ENCODE data around the gene R3HDML. TPM values are rescaled to one million over a fixed set of nuclear protein-coding genes. Genes with fewer than 3 reads are reported as not detected.
"Not testable (repeated sequence)": the region's sequence is repeated elsewhere in the genome, so short reads cannot be mapped to it uniquely, and the experiment has no call there.

R3HDML gene, protein sequence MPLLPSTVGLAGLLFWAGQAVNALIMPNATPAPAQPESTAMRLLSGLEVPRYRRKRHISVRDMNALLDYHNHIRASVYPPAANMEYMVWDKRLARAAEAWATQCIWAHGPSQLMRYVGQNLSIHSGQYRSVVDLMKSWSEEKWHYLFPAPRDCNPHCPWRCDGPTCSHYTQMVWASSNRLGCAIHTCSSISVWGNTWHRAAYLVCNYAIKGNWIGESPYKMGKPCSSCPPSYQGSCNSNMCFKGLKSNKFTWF
- polyA plus RNA-seq = not detected

- peak within 1 kb of the TSS in 1 of 4 donors; percentile 5 for H3K4me3 Mint-ChIP-seq
- no peaks in the 10 kb centered on the region for H3K36me3 Mint-ChIP-seq
- H3K27ac Mint-ChIP-seq = peak within 1 kb of the TSS in 1 of 3 donors; percentile 14
- H3K4me1 Mint-ChIP-seq = no peaks in the 10 kb centered on the region
- H3K27me3 Mint-ChIP-seq = peaks cover 7% of the 10 kb centered on the region
- no peaks in the 10 kb centered on the region for H3K9me3 Mint-ChIP-seq
Measured at GRCh38 chr20:44336725-44337380, at the start of gene R3HDML. Gene R3HDML, plus strand, starts transcription at chr20:44337043. Its CDS starts 115 bp downstream, at chr20:44337158.

DNA sequence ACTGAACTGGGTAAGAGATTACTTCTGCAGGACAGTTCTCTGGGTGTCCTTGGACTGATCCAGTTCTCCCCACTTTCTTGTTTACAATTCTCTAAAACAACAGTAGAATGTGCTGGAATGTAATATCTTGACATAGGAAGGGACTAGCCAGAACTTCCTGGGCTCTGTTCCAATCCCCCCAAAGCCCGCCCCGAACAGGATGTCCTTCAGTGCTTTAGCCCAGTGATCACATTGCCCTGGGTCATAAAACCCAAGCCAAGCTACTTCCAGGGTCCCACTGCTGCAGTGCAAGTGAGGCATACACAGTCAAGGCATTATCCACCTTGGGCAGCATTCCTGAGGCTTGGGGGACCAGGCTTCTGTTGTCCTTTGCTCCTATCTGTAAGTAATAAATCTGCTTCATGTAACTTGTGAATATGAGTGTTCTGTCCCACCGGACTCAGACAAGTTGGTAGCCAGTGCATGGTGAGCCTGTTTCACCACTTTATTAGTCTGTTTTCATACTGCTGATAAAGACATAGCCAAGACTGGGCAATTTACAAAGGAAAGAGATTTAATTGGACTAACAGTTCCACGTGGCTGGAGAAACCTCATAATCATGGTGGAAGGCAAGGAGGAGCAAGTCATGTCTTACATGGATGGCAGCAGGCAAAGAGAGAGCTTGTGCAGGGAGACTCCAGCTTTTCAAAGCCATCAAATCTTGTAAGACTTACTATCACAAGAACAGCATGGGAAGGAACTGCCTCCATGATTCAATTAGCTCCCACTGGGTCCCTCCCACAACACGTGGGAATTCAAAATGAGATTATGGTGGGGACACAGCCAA is 49.4 kb upstream of the R3HDML start:
- H3K4me1 Mint-ChIP-seq = peaks cover 0 to 3% (median 2%) of the 10 kb centered on the region in 3 donors
- H3K36me3 Mint-ChIP-seq = peaks cover 10% of the 10 kb centered on the region
- peaks cover 0 to 2% (median 2%) of the 10 kb centered on the region in 3 donors for H3K9me3 Mint-ChIP-seq
- H3K4me3 Mint-ChIP-seq = no peak overlapping the region
- H3K27ac Mint-ChIP-seq = peak overlapping the region in 1 of 3 donors; percentile 48
- H3K27me3 Mint-ChIP-seq = no peaks in the 10 kb centered on the region

DNA sequence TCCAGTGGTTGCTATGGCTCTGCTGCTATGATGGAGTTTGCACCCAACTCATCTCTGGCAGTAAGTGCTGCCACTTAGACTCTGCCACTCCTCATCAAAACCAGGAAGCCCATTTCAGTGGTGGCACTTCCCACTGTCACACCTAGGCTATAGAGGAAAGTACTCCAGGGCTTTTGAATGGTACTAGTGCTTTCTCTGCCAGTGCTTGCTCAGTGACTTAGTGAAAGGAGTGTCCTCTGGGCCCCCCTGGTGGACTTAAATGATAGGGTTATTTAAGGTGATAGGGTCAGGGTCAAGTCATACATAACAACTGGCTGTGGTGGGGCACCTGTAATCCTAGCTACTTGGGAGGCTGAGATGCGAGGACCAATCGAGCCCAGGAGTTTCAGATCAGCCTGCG is 48.6 kb upstream of the R3HDML start:
- Mint-ChIP-seq H3K27ac (peak overlapping the region in 1 of 3 donors; percentile 48), H3K4me3 (no peak overlapping the region), H3K4me1 (peaks cover 0 to 3% (median 2%) of the 10 kb centered on the region in 3 donors), H3K9me3 (peaks cover 0 to 2% (median 2%) of the 10 kb centered on the region in 3 donors), H3K36me3 (peaks cover 8% of the 10 kb centered on the region), H3K27me3 (no peaks in the 10 kb centered on the region)

DNA sequence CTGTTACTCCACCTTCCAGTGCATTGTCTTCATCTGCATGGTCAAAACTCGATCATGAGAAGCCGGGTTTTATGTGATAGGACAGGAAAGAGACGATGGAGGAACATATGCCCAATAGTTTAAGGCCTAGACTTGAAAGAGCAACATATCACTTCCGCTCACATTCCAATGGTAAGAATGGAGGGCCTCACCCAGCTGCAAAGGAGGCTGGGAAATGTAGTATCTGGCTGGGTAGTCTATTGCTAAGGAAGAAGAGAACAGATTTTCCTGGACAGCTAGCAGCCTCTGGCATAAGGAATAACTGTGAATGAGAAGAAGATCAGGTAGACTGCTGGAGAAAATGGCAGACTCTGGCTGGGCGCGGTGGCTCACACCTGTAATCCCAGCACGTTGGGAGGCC is 45.1 kb upstream of the R3HDML start:
- peaks cover 0 to 3% (median 2%) of the 10 kb centered on the region in 3 donors for H3K4me1 Mint-ChIP-seq
- H3K9me3 Mint-ChIP-seq = peaks cover 0 to 2% (median 0%) of the 10 kb centered on the region in 3 donors
- H3K27me3 Mint-ChIP-seq = no peaks in the 10 kb centered on the region

GRCh38 chr20:44296011-44296410 is 40.8 kb upstream of the R3HDML start:
- H3K27ac Mint-ChIP-seq = no peak overlapping the region

More for the DNA sequence above, 45.1 kb upstream of the R3HDML start:
- Mint-ChIP-seq H3K36me3 (peaks cover 9% of the 10 kb centered on the region), H3K4me3 (no peak overlapping the region), H3K27ac (no peak overlapping the region)

DNA sequence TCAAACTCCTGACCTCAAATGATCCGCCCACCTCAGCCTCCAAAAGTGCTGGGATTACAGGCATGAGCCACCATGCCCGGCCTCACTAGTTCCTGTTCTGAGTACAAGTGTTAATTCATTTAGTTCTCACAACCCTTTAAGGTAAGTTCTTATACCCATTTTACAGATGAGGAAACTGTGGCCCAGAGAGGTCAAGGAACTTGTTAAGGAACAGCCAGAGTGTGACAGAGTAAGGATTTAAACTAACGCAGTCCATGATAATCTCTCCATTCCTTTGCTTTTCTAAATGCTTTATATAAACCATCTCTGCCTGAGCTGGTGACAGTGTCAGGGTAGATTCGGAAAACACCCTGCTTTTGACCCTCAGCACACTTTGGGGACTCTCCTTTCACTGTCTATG is 39.1 kb upstream of the R3HDML start:
- Mint-ChIP-seq H3K4me1 (peaks cover 0 to 1% (median 0%) of the 10 kb centered on the region in 3 donors), H3K4me3 (no peak overlapping the region), H3K9me3 (peaks cover 0 to 4% (median 0%) of the 10 kb centered on the region in 3 donors), H3K27ac (no peak overlapping the region), H3K36me3 (peaks cover 13% of the 10 kb centered on the region), H3K27me3 (no peaks in the 10 kb centered on the region)

More at GRCh38 chr20:44296011-44296410, 40.8 kb upstream of the R3HDML start:
- no peaks in the 10 kb centered on the region for H3K27me3 Mint-ChIP-seq
- no peak overlapping the region for H3K4me3 Mint-ChIP-seq
- peaks cover 0 to under 1% (median 0%) of the 10 kb centered on the region in 3 donors for H3K9me3 Mint-ChIP-seq
- H3K36me3 Mint-ChIP-seq = peaks cover 13% of the 10 kb centered on the region
- H3K4me1 Mint-ChIP-seq = peaks cover 0 to 2% (median 0%) of the 10 kb centered on the region in 3 donors

GRCh38 chr20:44299011-44299535 is 37.8 kb upstream of the R3HDML start:
- not testable (repeated sequence) for H3K27ac Mint-ChIP-seq, H3K27me3 Mint-ChIP-seq, H3K4me3 Mint-ChIP-seq, H3K9me3 Mint-ChIP-seq, H3K4me1 Mint-ChIP-seq
- H3K36me3 Mint-ChIP-seq = peaks cover 14% of the 10 kb centered on the region

DNA sequence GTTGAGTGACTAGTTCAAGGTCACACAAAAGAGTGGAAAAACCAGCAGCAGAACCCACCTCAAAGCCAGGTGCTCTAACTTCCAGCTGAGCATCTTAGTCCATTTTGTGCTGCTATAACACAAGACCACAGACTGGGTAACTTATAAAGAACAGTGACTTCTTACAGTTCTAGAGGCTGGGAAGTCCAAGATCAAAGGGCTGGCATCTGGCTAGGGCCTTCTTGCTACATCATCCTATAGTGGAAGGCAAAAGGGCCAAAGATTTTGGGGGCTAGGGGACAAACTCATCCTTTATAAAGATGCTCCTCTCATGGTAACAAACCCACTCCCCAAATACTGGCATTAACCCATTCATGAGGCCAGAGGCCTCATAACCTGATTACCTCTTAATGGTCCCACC is 35.6 kb upstream of the R3HDML start:
- H3K36me3 Mint-ChIP-seq = peaks cover 12% of the 10 kb centered on the region
- peaks cover 0 to 2% (median 0%) of the 10 kb centered on the region in 3 donors for H3K4me1 Mint-ChIP-seq
- H3K27me3 Mint-ChIP-seq = no peaks in the 10 kb centered on the region
- no peak overlapping the region for H3K27ac Mint-ChIP-seq
- H3K9me3 Mint-ChIP-seq = peaks cover 0 to 4% (median 0%) of the 10 kb centered on the region in 3 donors
- H3K4me3 Mint-ChIP-seq = no peak overlapping the region

DNA sequence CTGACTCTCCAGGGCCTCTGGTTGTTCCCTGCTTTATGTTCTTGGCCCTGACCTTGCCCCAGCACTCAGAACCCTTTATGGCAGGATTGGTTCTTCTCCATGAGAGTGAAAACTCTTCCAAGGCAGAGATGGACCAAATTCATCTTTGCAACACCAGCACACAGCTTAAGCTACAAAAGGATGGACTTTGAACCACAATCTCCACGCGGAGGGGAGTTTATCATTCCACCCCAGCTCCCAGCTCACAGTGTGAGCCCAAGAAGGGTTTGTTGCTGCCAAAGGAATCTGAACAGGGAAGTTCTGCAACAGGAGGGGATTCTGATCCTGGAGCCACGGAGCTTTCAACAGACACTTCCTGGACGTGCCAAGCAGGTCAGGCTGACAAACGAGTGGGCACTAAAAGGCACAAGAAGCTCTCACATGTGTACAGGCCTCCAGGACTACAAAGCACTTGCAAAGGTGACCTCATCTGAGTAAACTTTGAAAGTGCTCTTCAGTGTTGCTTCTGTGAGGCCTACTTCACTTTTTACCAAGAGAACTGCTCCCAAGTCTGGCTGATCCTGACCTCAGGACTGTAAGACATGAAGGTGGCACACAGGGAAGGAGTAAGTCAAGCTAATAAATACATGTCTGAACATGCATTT is 34.7 kb upstream of the R3HDML start:
- peaks cover 0 to 4% (median 0%) of the 10 kb centered on the region in 3 donors for H3K9me3 Mint-ChIP-seq
- H3K27me3 Mint-ChIP-seq = no peaks in the 10 kb centered on the region
- peak overlapping the region in 1 of 3 donors; percentile 60 for H3K27ac Mint-ChIP-seq

DNA sequence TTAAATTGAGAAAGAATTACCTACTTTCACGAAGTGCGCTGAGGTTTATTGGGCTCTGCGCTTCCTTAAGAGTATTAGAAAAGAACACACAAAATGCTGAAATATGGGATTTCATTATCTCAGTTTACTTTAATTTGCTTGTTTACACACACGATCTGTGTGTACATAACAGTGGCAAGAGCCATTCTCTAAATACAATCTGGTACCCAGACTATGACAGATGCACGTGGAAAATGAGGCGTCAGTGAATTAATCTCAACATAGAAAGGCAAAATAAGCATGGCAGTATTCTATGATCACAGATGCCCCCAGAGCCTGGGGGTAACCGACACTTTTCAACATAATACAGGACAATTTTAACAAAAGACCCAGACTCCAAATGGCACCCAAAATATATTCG is 34.1 kb upstream of the R3HDML start:
- Mint-ChIP-seq H3K36me3 (peaks cover 15% of the 10 kb centered on the region), H3K4me1 (peaks cover 0 to 4% (median 0%) of the 10 kb centered on the region in 3 donors), H3K27me3 (no peaks in the 10 kb centered on the region), H3K9me3 (peaks cover 0 to 4% (median 0%) of the 10 kb centered on the region in 3 donors), H3K27ac (no peak overlapping the region), H3K4me3 (no peak overlapping the region)

More for the DNA sequence above, 34.7 kb upstream of the R3HDML start:
- H3K4me3 Mint-ChIP-seq = no peak overlapping the region
- peaks cover 0 to 4% (median 0%) of the 10 kb centered on the region in 3 donors for H3K4me1 Mint-ChIP-seq
- H3K36me3 Mint-ChIP-seq = peaks cover 15% of the 10 kb centered on the region

DNA sequence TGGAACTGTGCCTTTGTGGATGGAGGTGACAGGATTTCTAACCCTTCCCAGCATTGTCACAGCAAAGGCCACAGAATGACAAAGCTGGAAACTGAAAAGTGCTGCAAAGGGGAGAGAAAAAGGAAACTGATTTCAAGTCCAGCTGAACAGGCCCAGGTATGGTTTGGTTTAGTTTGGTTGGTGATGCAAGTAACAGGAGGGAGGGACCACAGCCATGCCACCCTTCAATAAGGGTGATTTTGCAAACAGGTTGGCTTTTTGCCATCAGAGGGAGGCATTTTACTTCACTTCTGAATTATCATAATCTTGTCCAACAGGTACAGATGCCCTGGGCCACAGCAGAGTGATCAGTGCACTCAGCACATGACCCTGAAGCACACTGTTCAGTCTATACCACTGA is 32.5 kb upstream of the R3HDML start:
- Mint-ChIP-seq H3K4me1 (peaks cover 1 to 4% (median 3%) of the 10 kb centered on the region in 3 donors), H3K36me3 (peaks cover 15% of the 10 kb centered on the region), H3K4me3 (no peak overlapping the region), H3K27ac (no peak overlapping the region), H3K27me3 (no peaks in the 10 kb centered on the region), H3K9me3 (peaks cover 0 to 4% (median 0%) of the 10 kb centered on the region in 3 donors)

DNA sequence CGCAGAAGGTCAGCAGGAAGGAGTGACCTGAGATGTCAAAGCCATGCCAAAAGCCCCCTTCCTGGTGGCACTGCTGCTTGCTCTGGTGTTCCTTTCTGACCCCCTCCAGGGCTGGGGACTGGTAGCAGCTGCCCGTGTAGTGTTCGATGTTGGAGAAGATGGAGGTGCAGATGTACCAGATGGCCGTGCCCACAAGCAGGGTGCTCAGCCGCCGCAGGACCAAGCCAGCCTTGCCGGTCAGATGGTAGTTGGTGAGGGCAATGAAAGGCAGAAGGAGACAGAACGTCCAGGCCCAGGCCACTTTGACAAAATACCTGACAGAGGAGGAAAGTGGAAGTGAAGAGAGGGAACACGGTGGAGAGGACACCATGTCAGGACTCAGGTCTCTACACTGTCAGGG is 29.9 kb upstream of the R3HDML start:
- Mint-ChIP-seq H3K36me3 (peaks cover 6% of the 10 kb centered on the region), H3K4me3 (peak overlapping the region in 2 of 4 donors; percentile 48 to 75), H3K4me1 (peaks cover 16 to 18% (median 16%) of the 10 kb centered on the region in 3 donors), H3K27me3 (no peaks in the 10 kb centered on the region), H3K9me3 (no peaks in the 10 kb centered on the region), H3K27ac (no peak overlapping the region)

DNA sequence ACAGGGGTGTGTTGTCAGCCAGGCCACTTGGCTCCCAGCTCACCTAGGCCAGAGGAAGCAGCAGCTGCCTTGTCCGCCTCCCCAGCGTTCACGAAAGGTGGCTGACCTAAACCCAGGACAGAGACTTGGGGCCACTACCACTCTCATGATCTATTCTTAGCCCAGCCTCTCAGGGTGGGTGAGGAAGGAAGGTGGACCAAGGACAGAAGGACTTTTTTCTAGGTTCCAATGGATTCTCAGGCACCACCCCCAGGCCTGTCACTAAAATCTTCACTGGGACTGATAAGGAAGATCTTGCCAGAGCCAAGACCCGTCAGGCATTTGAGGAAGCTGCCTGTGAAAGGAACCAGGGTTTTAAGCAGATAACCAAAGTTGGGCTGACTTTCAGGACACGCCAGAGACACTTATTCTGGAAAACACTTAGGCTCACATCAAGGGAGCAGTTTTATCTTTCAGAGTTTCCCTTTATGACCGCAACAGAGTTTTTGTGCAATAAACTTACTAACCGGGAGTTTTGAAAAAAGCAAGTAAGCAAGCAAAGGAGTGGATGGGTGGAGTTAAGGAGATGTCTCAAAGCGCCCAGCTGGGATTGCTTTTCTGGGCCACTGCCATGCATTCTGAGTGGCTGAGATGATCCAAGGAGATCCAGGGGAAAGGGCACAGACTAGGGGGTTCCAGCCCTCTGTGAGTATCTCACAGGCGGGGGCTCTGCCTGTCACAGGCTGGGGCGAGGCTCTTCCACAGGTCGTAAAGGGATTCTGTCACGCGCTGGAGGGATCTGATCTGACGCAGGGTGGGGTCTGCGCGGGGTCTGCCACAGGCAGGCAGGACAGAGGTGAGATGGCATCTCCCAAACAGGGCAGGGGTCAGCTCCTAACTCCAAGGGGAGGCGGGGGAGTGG is 26.8 kb upstream of the R3HDML start:
- Mint-ChIP-seq H3K9me3 (no peaks in the 10 kb centered on the region), H3K36me3 (peaks cover 3% of the 10 kb centered on the region), H3K27ac (peak overlapping the region in 2 of 3 donors; percentile 88 to 98), H3K4me3 (peak overlapping the region; percentile 92 to 98 (median 96)), H3K27me3 (no peaks in the 10 kb centered on the region), H3K4me1 (peaks cover 14 to 18% (median 16%) of the 10 kb centered on the region in 3 donors)
